CD4-positive, alpha-beta T cell treated with Interferon alpha-2 for 1 hour (primary cell): ENCODE data around the gene FOXN3.

Source experiments
- DNase-seq, 2 donors: peaks; one replicate each; pipeline ENCODE4 v3.0.0-alpha.2; 2020 to 2022

The FOXN3 gene

GRCh38 chr14:89330236-89331002 lies 86.6 kb downstream of the FOXN3 start:
- no peak for DNase-seq

DNA sequence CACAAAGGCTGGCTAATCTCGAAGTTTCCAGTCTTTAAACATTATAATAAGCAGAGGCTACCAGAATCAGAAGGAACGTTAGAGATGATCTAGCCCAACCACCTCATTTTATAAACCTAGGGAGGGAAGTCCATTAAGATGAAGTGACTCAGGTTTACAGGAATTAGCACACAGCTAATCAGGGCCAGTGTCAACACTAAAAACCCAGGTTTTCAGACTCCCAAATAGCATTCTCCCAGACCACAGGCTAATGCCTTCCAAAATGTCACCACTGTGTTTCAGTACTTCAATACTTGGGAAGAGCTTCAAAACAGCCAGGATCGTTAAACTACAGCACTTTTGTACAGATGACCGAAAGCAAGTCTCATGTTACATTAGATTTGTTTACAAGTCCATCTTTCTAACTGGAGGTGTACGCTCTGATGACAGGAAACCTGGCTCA lies 89.2 kb downstream of the FOXN3 start:
- no peak for DNase-seq

DNA sequence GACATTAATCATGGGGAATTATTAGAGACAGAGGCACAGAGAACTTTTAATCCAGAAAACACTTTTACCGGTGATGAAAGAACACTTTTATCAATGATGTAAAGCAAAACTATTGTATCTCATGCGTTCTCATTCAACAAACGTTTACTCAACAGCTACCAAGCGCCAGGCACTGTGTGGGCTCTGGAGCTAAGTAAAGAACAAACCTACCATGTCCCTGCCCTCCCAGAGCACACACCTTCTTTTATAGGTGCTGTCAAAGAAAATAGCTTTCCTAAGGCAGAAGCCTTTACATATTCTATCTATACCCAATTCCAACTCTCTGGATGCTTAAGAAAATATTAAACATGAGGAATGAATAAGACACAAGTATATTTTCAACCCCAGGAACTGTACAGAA lies 91.1 kb downstream of the FOXN3 start:
- no peak for DNase-seq

- peak in 1 of 2 donors; percentile 6 for DNase-seq
These were observed 91.6 kb downstream of the FOXN3 start for GRCh38 chr14:89325299-89325883.

- no peak for DNase-seq
These were observed 92.3 kb downstream of the FOXN3 start for GRCh38 chr14:89324501-89325298.

GRCh38 chr14:89320381-89321000 lies 96.5 kb downstream of the FOXN3 start:
- no peak for DNase-seq

DNA sequence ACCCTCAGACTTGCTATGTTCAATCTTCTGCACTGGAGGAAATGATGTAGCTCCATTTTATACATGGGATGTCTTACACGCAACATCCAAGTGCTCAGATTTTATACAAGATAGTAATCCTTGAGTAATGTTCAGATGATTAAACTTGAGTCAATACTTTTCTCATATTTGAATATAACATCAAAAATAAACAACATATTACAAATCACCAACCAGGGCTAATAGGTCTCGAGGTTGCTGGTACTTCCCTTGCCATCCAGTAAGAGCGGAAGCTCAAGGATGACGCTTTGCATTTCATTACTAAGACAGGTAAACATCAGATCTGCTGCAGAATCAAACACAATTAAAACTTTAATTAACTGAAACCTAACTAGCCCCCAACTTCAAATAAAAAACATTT lies 97.3 kb downstream of the FOXN3 start:
- no peak for DNase-seq

- no peak for DNase-seq
These were observed 99.9 kb downstream of the FOXN3 start for GRCh38 chr14:89317051-89317691.

DNA sequence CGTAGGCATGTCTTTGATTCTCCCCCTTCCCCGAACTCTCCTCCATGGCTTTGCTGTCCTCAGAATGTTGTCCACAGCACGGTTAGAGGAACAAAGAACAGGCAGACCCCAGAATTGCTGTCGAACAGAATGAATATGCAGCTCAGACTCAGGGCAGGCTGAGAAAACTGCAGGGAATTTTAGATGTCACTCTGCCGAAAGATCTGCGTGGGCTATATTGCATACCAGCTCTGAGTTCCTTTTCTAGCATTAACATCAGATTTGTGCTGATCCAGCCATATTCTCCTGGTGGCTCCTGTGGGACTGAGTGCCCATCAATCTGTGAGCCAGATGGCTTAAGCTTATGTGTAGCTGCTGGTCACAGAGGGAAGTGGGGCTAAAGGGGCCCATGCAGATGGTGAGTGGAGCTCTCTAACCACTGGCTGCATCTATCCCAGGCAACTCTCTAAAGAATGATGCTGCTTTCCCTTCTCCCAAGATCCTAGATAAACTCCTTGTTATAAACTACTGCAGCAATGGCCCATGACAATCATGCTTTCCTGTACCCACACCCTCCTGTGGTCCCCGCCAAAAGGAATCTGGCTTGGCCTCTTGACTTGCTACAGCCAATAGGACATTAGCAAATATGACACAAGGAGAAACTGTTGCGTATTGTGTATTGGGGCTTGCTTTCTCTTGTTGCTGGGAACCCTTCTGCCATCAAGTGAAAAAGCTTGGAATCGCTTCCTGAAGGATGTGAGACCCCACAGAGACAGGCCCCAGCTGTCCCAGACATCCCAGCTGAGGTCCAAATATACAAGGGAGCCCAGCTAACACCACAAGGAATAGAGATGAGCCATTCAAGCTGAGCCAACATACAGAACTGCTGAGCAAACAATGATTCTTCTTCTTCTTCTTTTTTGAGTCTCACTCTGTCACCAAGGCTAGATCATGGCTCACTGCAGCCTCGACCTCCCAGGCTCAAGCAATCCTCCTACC lies 101.3 kb downstream of the FOXN3 start:
- no peak for DNase-seq

- DNase-seq: no peak
These were observed 102.8 kb downstream of the FOXN3 start for GRCh38 chr14:89314274-89314673.

DNA sequence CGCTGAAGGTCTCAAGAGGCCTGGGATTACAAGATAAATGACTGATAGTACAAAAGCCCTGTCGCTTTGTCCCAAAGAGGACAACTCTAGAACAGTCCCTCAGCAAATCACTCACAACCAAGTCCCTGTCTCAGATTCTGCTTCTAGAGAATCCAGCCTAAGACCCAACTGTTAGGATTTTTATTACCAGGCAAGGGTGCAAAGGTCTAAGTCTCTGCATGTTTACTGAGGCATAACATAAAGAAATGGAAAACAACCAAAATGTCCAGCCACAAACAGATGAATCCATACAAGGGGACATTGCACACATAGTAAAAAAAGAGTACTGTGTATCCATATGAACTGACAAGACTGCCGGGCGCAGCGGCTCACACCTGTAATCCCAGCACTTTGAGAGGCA lies 104.1 kb downstream of the FOXN3 start:
- no peak for DNase-seq

GRCh38 chr14:89310211-89310610 lies 106.8 kb downstream of the FOXN3 start:
- DNase-seq: no peak

- no peak for DNase-seq
These were observed 107.3 kb downstream of the FOXN3 start for GRCh38 chr14:89309670-89310177.

DNA sequence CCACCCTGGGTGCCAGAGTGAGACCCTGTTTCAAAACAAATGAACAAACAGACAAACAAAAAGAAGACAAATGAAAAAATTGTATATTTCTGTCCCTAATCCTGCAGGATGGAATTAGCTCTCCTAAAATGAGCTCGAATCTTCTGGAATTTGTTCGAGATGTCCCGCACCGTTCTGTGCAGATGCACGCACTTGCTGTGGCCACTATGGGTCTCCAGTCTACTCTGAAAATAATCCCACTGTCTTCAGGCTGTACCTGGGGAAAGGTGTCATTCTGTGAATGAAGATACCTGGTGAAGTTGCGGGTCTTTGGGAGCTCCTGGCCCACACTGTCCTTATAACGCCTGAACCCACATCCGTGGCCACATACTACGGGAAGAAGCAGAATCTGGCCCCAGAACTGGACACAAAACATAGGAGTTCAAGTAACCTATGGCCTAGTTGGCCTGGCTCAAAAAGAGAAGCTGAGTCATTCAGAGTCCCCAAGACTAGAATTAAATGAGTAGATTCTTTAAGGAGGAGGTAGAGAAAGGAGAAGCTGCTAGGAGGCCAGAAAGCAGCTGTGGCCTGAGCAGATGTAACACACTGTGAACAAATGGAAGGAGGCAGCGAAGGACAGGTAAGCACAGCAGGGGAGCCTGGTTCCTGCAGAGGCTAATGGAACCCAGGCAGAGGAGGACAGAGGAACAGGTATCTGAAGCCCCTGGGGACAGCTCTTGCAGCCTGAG lies 108.6 kb downstream of the FOXN3 start:
- no peak for DNase-seq

DNA sequence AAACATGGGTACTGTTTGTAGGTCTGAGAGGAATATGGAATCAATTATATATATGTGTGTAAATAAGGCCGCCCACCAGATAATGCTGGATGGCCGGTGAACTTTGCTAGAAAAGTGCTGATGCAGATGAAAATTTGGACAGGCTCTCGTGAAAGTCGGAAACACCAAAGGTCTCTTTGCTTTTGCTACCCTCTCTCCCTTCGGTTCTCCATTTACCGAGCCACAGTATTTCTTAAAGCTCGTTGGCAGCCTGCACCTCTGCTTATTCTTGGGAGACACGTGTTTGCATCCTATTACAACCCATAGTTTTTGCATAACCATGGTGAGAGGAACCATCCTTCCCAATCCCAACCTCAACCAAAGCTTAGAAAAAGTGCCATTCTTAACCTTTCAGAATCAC lies 109.6 kb downstream of the FOXN3 start:
- DNase-seq: no peak

DNA sequence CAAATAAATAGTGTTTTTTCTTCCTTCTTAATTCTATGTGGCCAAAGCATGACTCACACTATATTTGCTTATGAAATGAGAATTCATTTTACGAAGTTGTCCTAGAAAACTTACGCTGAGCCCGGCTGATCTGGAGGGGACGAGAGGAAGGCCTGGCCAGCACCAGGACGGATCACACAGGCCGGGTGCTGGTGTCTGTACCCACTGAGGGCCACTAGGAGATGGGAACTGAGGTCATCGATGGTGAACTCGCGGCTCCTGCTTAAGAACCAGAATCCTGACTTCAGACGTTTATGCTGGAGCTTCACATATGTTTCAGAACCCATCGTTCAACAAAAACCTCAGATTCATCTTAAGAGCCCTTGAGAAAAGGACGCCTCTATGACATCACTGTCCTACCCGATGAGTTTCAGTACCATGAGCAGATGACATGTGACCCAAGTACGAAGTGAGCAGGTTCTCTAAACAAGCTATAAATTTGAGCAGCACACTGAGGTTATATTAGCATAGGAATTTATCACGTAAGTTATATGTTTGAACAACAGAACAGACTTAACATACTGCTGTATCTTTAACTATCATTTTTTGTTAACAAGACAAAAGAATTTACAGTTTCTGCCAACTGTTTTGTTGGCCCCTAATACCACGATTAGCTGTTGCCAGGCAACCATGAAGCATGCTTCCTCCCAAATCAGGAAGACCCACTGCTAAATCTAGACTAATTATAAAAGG lies 111.9 kb downstream of the FOXN3 start:
- peak in 1 of 2 donors; percentile 46 for DNase-seq

DNA sequence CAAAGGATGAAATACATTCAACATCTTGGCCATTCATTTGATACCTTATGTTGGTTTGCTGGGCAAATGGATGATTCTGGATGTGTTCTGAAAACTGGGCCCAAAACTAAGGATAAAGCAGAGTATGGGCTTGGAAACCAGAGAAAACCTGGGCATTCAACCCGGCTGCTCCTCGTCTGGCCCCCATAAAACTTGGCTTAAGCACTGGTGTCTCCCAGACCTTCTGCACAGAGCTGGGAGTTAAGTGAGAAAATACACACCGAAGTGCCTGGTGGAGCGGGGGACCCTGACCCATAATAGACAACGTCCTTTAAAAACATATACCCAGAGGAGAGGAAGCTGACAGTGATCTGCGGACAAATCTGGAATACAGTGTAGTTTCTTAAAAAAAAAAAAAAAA lies 112.5 kb downstream of the FOXN3 start:
- DNase-seq: no peak

DNA sequence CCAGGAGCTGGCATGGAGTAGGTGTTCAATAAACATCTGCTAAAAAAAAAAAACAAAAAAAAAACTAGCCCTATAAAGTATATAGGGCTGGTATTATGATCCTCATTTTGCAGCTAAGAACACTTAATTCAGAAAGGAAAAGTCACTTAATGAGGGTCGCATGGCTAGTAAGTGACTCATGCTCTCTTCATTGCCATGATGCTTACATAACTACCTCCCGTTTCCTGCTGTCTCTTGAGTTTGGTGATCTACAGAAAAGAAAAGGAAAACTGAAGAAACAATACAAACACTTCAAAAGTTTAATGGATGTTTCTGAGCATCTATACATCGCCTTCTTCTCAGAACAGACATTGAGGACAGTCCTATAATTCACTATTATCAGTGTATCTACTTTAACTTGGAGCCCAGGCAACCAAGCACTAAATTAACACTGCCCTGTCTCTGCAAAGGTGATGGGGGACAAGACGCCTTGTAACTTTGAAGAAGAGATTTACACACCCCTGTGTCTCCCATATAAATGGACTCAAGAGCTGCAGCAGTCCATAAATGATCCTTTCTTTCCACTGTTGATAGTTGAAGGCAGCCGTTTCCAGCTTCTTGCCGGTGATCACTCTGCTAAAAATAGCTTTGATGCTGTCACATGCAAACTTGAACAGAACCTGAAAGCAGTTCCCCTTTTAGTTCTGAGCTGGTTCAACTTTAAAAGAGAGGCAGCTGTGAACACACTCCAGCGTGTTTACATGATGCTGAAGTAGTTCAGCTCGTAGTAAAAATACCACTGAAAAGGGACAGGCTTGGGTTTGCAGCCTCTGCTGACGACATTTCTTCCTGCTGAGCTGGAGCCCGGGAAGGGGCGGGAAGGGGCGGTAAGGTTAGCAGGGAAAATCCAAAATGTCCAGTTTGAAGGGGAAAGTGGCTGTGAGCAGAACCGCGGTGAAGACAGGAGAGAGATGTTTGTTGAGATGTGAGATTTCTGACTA lies 113.3 kb downstream of the FOXN3 start:
- DNase-seq: peak; percentile 21 to 68
